ENCODE results near the gene AK8. TPM values are rescaled to one million over a fixed set of nuclear protein-coding genes. Genes with fewer than 3 reads are reported as not detected.

Gene AK8
- total and polyA plus RNA-seq, 9 of the 15 experiments (the other 6 are each of a cell fraction or from before 2014, with no cell fraction given), result 0.06 to 0.37 TPM; not detected in 7

GRCh38 chr9:132745756-132746709, 132.1 kb downstream of the AK8 start:
- ChIA-PET CTCF (ENCODE audit: low intra/inter-chr PET ratio) (no interaction called here), POLR2A (no interaction called here)
- no peaks in the 10 kb centered on the region for H3K4me1 ChIP-seq (replicated peaks in 1 of 2; ENCODE audit: control insufficient read depth in 2 of 2, insufficient read depth in 2 of 2, low read length in 2 of 2)
- no peak overlapping the region for H3K9ac ChIP-seq (ENCODE audit: insufficient read depth in 1 of 2, low read depth in 2 of 2, low read length in 2 of 2)
- TF ChIP-seq ZNF175 (CRISPR knock-in tag; IDR thresholded peaks at IDR 0.05; ENCODE audit: low read depth) (no peak), ZNF232 (CRISPR knock-in tag; IDR thresholded peaks at IDR 0.05) (no peak), SLC30A9 (CRISPR knock-in tag; IDR thresholded peaks at IDR 0.05) (no peak), KDM2B (CRISPR knock-in tag; IDR thresholded peaks at IDR 0.05) (no peak), DACH1 (IDR thresholded peaks at IDR 0.05; ENCODE audit: partially characterized antibody) (no peak), ZNF707 (CRISPR knock-in tag; conservative IDR thresholded peaks at IDR 0.05) (no peak), CHD2 (IDR thresholded peaks at IDR 0.05; ENCODE audit: low read depth, low read length) (no peak), GABPA (tag; conservative IDR thresholded peaks at IDR 0.05; ENCODE audit: low read depth) (no peak), ZNF431 (CRISPR knock-in tag; IDR thresholded peaks at IDR 0.05) (no peak), SPI1 (IDR thresholded peaks at IDR 0.05; ENCODE audit: borderline replicate concordance, low read depth, low read length) (no peak), TCFL5 (CRISPR knock-in tag; conservative IDR thresholded peaks at IDR 0.05) (no peak), MTA2 (IDR thresholded peaks at IDR 0.05; ENCODE audit: low read depth) (no peak), USF1 (CRISPR knock-in tag; IDR thresholded peaks at IDR 0.05) (no peak), CEBPG (CRISPR knock-in tag; IDR thresholded peaks at IDR 0.05) (no peak), CEBPG (tag; conservative IDR thresholded peaks at IDR 0.05 in 1 of 2, IDR thresholded peaks at IDR 0.05 in 1 of 2) (peak; percentile 27 to 29; a peak in 1 of 4 replicates), EGR1 (conservative IDR thresholded peaks at IDR 0.05) (no peak), CEBPB (tag; IDR thresholded peaks at IDR 0.05) (peak; percentile 74)
- no TSS peak for BruUV-seq (replicated peaks)
- WGBS (ENCODE audit: insufficient coverage, low coverage, missing lambda C conversion rate), result 9% methylated on average over 19 of the region's 19 CpGs
- H2AFZ ChIP-seq (ENCODE audit: low read depth, low read length), result no peak overlapping the region
- intact Hi-C loops (cut with micrococcal nuclease), result no loop called here
- no peaks in the 10 kb centered on the region for H3K36me3 ChIP-seq (ENCODE audit: control insufficient read depth, insufficient read depth, low read length)
- FAIRE-seq, result no peak
- no peaks in the 10 kb centered on the region for H3K79me2 ChIP-seq (ENCODE audit: control insufficient read depth, insufficient read depth, low read length)
- H3K27me3 ChIP-seq (ENCODE audit: control insufficient read depth in 2 of 2, insufficient read depth in 2 of 2, low read length in 2 of 2), result peaks cover 77 to 83% of the 10 kb centered on the region in 2 experiments
- ATAC-seq, result no peak
- H3K9me3 ChIP-seq (replicated peaks; ENCODE audit: control insufficient read depth, insufficient read depth, low read depth, low read length), result no peaks in the 10 kb centered on the region
- in situ Hi-C loops (cut with MboI), result no loop called here
- H3K9me1 ChIP-seq (ENCODE audit: control insufficient read depth, insufficient read depth, low read length), result peaks cover 3% of the 10 kb centered on the region
- no peak overlapping the region for H3K27ac ChIP-seq (ENCODE audit: extremely low read depth, low read depth, low read length)
- no peak for DNase-seq (ENCODE audit: extremely low read depth in 1 of 4, low spot score in 3 of 4)
- no peak overlapping the region for H3K4me2 ChIP-seq (ENCODE audit: insufficient read depth, low read length)
- peaks cover 10% of the 10 kb centered on the region; the same call in 1 of the 2 replicates for H4K20me1 ChIP-seq (replicated peaks; ENCODE audit: control insufficient read depth, insufficient read depth, low read length)
- H3K4me3 ChIP-seq, result no peak overlapping the region

All from K562 (cell line).